Progenitor cell of endocrine pancreas (in vitro differentiated cells): ENCODE measurements around the gene B4GALT3. TPM values are rescaled to one million over a fixed set of nuclear protein-coding genes. Genes with fewer than 3 reads are reported as not detected.

Experiments used
- DNase-seq: peaks from one replicate; pipeline ENCODE4 v3.0.0; 2021; ENCODE audit warnings: low spot score; ENCODE audit not compliant: unreplicated experiment
- H3K27ac Mint-ChIP-seq: 2 replicates; pipeline ENCODE4 v1.8.0; 2021; ENCODE audit warnings: mild to moderate bottlenecking, moderate library complexity, mixed read lengths
- H3K27me3 Mint-ChIP-seq: 2 replicates; pipeline ENCODE4 v1.8.0; 2021; ENCODE audit warnings: mixed read lengths
- H3K36me3 Mint-ChIP-seq: 2 replicates; pipeline ENCODE4 v1.8.0; 2022; ENCODE audit warnings: mixed read lengths; ENCODE audit not compliant: insufficient read depth
- H3K4me1 Mint-ChIP-seq: 2 replicates; pipeline ENCODE4 v1.8.0; 2021; ENCODE audit warnings: low read depth, mixed read lengths
- H3K4me3 Mint-ChIP-seq: 2 replicates; pipeline ENCODE4 v1.8.0; 2021; ENCODE audit warnings: low read depth, mild to moderate bottlenecking, moderate library complexity, mixed read lengths
- H3K9me3 Mint-ChIP-seq: 2 replicates; pipeline ENCODE4 v1.8.0; 2021; ENCODE audit warnings: low read depth, mixed read lengths
- CTCF ChIP-seq: fragments of 200-600 bp; sonication (generic); IDR thresholded peaks from one replicate; pipeline ENCODE4 v1.5.0; 2021; ENCODE audit warnings: antibody characterized with exemption, mild to moderate bottlenecking; ENCODE audit not compliant: unreplicated experiment
- total RNA-seq: library from RNA; stranded (reverse); gene quantifications from 2 replicates; pipeline ENCODE4 v1.2.1, GENCODE V29; 2021

Gene B4GALT3
- total RNA-seq, 1 donor from 2014 or later, result 45.9 TPM

GRCh38 chr1:161200992-161201835, 23.9 kb upstream of the B4GALT3 start:
- Mint-ChIP-seq H3K36me3 (peaks cover 7% of the 10 kb centered on the region), H3K9me3 (no peaks in the 10 kb centered on the region), H3K27ac (peak overlapping the region; percentile 98), H3K4me3 (peak overlapping the region; percentile 85), H3K27me3 (peaks cover 3% of the 10 kb centered on the region), H3K4me1 (peaks cover 16% of the 10 kb centered on the region)
- DNase-seq, result no peak
- no peak for TF ChIP-seq CTCF

GRCh38 chr1:161200421-161200991, 23.2 kb upstream of the B4GALT3 start:
- H3K4me1 Mint-ChIP-seq, result peaks cover 16% of the 10 kb centered on the region
- peaks cover 7% of the 10 kb centered on the region for H3K36me3 Mint-ChIP-seq
- no peak overlapping the region for H3K4me3 Mint-ChIP-seq
- TF ChIP-seq CTCF, result no peak
- no peak for DNase-seq
- no peaks in the 10 kb centered on the region for H3K9me3 Mint-ChIP-seq
- peaks cover 3% of the 10 kb centered on the region for H3K27me3 Mint-ChIP-seq
- H3K27ac Mint-ChIP-seq, result peak overlapping the region; percentile 77

- no peaks in the 10 kb centered on the region for H3K9me3 Mint-ChIP-seq
- no peak overlapping the region for H3K27ac Mint-ChIP-seq
- peaks cover 16% of the 10 kb centered on the region for H3K4me1 Mint-ChIP-seq
- no peak for TF ChIP-seq CTCF
- H3K4me3 Mint-ChIP-seq, result no peak overlapping the region
- no peak for DNase-seq
- H3K36me3 Mint-ChIP-seq, result peaks cover 6% of the 10 kb centered on the region
- peaks cover 3% of the 10 kb centered on the region for H3K27me3 Mint-ChIP-seq
These were observed 22.3 kb upstream of the B4GALT3 start for GRCh38 chr1:161199506-161200139.

GRCh38 chr1:161198897-161199431, 21.7 kb upstream of the B4GALT3 start, which contains the start of gene ADAMTS4:
TSS of gene ADAMTS4 (minus strand) at chr1:161199054. CDS start at chr1:161198627, 427 bp downstream.
- no peak for TF ChIP-seq CTCF

More at GRCh38 chr1:161198897-161199431, 21.7 kb upstream of the B4GALT3 start, which contains the start of gene ADAMTS4:
- Mint-ChIP-seq H3K4me1 (peaks cover 13% of the 10 kb centered on the region), H3K27me3 (peaks cover 3% of the 10 kb centered on the region), H3K27ac (peak within 1 kb of the TSS; percentile 47), H3K4me3 (no peak within 1 kb of the TSS), H3K36me3 (peaks cover under 1% of the 10 kb centered on the region), H3K9me3 (no peaks in the 10 kb centered on the region)
- DNase-seq, result no peak
